ENCODE measurements around the gene OPRL1.
"Not testable (repeated sequence)": the region's sequence is repeated elsewhere in the genome, so short reads cannot be mapped to it uniquely, and the experiment has no call there.

The OPRL1 gene

DNA sequence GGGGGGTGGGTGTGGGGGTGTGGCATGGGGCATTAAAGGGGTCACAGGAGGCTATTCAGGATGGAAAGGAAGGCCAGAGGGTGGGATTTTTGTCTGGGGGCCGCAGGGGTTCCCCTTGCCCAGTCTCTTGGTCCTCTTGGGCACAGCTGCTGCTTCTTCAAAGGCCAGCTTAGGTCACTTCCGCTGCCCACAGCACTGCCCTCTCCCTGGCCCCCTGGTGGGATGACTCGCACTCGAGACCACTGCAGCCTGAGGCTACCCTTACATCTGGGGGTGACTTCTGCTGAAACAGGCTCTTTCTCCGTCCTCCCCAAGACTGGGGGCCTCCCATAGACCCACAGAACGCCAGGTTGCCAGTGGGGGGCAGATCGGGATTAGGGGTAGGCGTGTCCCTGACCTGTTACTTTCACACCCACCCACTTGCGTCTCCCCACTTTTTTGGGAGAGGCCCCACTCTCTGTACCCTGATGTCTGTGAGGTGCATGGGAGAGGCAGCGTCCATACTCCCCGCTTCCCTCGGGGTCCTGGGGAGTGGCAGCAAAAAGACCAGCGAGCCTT is 3.0 kb downstream of the OPRL1 start:
- Mint-ChIP-seq H3K36me3 (no peaks in the 10 kb centered on the region), H3K27me3 (peaks cover 2% of the 10 kb centered on the region), H3K27ac (no peak overlapping the region), H3K4me3 (peak overlapping the region; percentile 81), H3K9me3 (no peaks in the 10 kb centered on the region), H3K4me1 (peaks cover 37% of the 10 kb centered on the region)

DNA sequence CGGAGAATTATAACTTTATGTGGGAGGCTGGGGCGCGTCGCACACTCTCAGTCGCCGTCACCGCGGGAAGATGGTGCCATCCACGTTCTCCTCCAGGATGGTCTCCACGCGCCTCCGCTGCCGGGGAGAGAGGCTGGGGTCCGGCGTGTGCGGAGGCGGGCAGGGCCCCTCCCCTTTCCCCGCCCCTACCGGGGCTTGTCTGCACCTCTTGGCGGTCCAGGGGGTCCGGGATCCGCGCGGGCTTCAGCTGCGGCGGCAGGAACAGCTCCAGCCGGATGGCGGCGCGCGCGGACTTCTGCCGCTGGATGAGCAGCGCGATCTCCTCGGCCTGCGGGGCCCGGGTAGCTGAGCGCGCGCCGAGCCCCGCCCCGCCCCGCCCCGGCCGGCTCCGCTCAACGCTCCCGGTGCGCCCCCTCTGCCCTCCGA is 3.5 kb downstream of the OPRL1 start:
- Mint-ChIP-seq H3K4me1 (peaks cover 35% of the 10 kb centered on the region), H3K36me3 (no peaks in the 10 kb centered on the region)

DNA sequence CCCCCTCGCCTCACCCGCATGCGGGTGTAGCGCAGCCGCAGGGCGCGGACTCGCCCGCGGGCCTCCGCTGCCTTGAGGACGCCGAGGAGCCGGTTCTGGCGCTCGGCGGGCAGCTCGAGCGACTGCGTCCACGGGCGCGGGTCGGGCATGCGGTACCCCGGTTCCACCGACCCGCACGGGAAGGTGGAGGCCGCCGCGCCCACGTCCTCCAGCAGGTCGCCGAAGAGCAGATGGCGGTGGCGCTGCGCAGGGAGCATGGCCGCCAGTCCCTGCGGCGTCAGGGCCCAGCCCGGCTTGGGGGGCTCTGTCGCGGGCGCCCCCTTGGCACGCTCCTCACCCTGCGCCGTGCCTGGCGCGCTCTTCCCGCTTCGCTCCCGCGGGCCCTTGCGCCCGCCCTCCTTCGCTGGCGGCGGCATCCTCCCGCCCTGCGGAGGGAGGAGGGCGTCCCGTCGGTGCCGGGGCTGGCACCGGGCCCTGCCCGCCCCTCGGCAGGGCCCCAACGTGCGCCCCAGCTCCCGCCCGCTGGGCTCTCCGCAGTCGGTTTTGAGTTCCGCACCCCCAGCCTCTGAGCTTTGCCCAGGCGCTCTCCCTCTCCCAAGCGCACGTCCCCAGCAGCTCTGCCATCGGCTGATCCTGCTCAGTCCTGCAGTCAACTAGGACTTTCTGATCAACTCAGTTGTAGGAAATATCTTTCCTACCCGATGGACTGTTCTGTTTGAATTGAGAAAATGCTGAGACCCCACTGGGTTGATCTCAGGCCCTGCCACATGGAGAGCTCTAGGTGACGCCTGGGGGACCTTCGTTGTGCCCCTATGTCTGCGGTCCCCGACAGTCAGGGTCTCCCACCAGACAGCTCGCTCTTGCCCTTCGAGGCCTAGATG is 4.2 kb downstream of the OPRL1 start, which contains the start of gene LKAAEAR1:
Gene LKAAEAR1 (minus strand): TSS at position 595 of the 881 bp plus-strand sequence. CDS start 179 bp downstream, at position 416.
- Mint-ChIP-seq H3K4me3 (peak within 1 kb of the TSS; percentile 90), H3K4me1 (peaks cover 29% of the 10 kb centered on the region), H3K9me3 (no peaks in the 10 kb centered on the region), H3K36me3 (no peaks in the 10 kb centered on the region), H3K27ac (no peak within 1 kb of the TSS), H3K27me3 (peaks cover 2% of the 10 kb centered on the region)

More for the DNA sequence above, 3.5 kb downstream of the OPRL1 start:
- Mint-ChIP-seq H3K27me3 (peaks cover 2% of the 10 kb centered on the region), H3K9me3 (no peaks in the 10 kb centered on the region), H3K27ac (no peak overlapping the region), H3K4me3 (peak overlapping the region; percentile 81)

DNA sequence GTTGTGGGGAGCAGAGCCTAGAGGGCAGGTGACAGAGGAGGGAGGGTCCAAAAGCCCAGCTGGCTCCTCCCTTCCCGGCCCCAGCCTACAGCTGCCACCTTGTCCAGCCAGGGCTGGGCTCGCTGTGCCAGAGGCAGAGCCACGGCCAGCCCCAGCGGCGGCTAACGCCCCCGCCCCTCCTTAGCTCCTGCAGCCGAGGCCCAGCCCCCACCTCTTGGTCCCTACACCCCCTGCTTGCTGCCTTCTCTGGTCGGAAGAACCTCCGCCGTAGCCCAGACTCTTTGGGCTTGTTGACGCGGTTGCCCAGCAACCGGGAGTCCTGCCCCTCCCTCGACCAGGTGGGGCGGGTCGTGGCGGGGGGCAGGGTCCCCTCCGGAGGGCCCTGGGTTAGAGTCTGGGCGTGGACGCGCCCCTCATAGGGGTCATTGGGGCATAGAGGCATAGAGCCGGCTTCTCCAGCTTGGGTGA is 4.8 kb downstream of the OPRL1 start:
- Mint-ChIP-seq H3K9me3 (no peaks in the 10 kb centered on the region), H3K36me3 (no peaks in the 10 kb centered on the region), H3K4me1 (peaks cover 27% of the 10 kb centered on the region), H3K27me3 (peaks cover 2% of the 10 kb centered on the region), H3K4me3 (peak overlapping the region; percentile 90), H3K27ac (no peak overlapping the region)

DNA sequence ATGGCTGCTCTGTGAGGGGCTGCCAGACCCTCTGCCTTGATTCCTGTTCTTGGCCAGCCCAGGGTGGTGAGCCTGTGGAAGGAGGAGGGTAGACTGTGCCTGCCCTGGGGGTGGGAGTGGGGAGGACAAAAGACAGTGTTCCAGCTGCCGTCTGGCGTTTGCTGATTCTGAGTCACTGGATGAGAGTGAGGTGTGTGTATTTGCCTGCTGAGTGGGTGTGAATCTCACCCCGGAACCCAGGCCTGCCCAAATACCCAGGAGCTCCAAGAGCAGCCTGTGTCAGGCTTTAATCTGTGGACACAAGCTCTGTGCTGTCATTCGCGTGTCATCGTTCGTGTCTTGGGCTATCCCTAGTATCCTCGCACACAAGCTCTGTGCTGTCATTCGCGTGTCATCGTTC is 6.9 kb downstream of the OPRL1 start:
- Mint-ChIP-seq H3K9me3 (no peaks in the 10 kb centered on the region), H3K4me1 (peaks cover 19% of the 10 kb centered on the region), H3K27ac (no peak overlapping the region), H3K4me3 (no peak overlapping the region), H3K27me3 (peaks cover 2% of the 10 kb centered on the region), H3K36me3 (no peaks in the 10 kb centered on the region)

DNA sequence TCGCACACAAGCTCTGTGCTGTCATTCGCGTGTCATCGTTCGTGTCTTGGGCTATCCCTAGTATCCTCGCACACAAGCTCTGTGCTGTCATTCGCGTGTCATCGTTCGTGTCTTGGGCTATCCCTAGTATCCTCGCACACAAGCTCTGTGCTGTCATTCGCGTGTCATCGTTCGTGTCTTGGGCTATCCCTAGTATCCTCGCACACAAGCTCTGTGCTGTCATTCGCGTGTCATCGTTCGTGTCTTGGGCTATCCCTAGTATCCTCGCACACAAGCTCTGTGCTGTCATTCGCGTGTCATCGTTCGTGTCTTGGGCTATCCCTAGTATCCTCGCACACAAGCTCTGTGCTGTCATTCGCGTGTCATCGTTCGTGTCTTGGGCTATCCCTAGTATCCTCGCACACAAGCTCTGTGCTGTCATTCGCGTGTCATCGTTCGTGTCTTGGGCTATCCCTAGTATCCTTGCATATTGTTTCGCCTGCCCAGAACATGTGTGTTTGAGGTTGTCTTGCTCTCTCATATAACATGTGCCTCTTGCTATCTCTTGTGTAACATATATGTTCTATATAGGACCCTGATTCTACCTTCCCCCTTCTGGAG is 7.4 kb downstream of the OPRL1 start:
- H3K4me3 Mint-ChIP-seq, H3K27ac Mint-ChIP-seq, H3K36me3 Mint-ChIP-seq, H3K27me3 Mint-ChIP-seq, H3K9me3 Mint-ChIP-seq: not testable (repeated sequence)
- H3K4me1 Mint-ChIP-seq: peaks cover 16% of the 10 kb centered on the region

DNA sequence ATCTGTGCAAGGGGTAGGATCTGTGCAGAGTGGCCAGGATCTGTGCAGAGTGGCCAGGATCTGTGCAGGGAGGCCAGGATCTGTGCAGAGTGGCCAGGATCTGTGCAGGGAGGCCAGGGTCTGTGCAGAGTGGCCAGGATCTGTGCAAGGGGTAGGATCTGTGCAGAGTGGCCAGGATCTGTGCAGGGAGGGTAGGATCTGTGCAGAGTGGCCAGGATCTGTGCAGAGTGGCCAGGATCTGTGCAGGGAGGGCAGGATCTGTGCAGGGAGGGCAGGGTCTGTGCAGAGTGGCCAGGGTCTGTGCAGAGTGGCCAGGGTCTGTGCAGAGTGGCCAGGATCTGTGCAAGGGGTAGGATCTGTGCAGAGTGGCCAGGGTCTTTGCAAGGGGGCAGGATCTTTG is 8.7 kb downstream of the OPRL1 start:
- H3K27me3 Mint-ChIP-seq, H3K4me1 Mint-ChIP-seq, H3K4me3 Mint-ChIP-seq, H3K36me3 Mint-ChIP-seq, H3K9me3 Mint-ChIP-seq, H3K27ac Mint-ChIP-seq: not testable (repeated sequence)

DNA sequence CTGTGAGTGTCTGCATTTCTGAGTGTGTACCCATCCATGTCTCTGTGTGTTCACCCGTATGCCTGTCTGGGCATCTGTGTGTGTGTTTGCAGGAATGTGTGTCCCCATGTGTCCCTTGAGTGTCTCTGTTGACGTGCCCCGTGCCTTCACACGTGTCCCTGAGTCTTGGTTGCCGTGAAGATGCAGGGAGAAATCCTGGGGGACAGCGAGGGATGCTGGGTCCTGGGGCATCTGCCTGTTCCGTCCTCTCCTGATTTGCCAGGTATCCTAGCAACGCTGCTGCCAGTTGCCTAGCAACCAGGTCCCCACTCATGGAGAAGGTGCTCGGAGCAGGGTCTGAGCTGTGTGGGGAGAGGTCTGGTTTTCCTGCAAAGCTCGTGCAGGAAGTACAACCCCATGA is 10.3 kb downstream of the OPRL1 start:
- peaks cover 3% of the 10 kb centered on the region for H3K4me1 Mint-ChIP-seq
- no peaks in the 10 kb centered on the region for H3K27me3 Mint-ChIP-seq
- no peaks in the 10 kb centered on the region for H3K36me3 Mint-ChIP-seq
- H3K27ac Mint-ChIP-seq: no peak overlapping the region
- no peaks in the 10 kb centered on the region for H3K9me3 Mint-ChIP-seq
- H3K4me3 Mint-ChIP-seq: no peak overlapping the region

DNA sequence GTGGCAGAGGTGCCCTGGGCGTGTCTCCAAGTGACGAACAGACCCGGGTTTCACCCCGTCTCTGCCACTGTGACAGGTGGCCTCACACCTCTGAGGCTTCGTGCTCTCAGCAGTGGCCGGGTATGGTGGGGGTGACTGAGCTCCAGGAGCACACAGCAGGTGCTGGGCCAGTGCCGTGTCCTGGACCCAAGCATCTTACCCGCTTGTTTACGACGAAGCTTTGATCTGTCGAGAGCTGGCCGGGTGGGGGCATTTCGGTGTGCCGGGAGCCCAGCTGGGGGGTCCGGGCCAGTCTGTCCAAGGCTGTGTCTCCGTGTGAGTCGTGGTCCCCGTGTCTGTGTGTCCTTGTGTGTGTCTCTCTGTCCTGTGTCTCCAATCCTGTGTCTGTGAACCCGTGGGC is 11.5 kb downstream of the OPRL1 start:
- Mint-ChIP-seq H3K27ac (no peak overlapping the region), H3K9me3 (no peaks in the 10 kb centered on the region), H3K4me3 (no peak overlapping the region), H3K4me1 (peaks cover 3% of the 10 kb centered on the region), H3K27me3 (no peaks in the 10 kb centered on the region), H3K36me3 (no peaks in the 10 kb centered on the region)

DNA sequence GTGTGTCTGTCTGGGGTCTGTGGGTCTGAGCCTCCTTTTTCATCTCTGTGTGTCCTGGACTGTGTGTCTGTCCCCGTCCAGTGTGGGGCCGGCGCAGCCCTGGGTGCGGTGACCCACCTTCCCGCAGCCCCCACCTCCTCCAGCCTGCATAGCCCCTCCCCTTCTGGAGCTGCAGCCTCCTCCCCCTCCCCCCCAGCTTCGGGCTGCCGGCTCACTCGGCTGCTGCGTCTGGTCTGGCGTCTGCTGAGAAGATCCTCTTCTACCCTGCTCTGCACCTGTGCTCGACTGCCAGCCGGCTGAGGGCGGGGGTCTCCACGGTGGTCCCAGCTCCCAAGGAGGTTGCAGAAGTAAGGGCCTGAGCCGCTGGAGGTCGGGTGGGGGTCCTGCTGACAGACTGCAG is 11.9 kb downstream of the OPRL1 start:
- H3K9me3 Mint-ChIP-seq: no peaks in the 10 kb centered on the region
- H3K36me3 Mint-ChIP-seq: no peaks in the 10 kb centered on the region
- no peaks in the 10 kb centered on the region for H3K27me3 Mint-ChIP-seq
- H3K27ac Mint-ChIP-seq: no peak overlapping the region
- H3K4me1 Mint-ChIP-seq: peaks cover 3% of the 10 kb centered on the region
- H3K4me3 Mint-ChIP-seq: no peak overlapping the region

DNA sequence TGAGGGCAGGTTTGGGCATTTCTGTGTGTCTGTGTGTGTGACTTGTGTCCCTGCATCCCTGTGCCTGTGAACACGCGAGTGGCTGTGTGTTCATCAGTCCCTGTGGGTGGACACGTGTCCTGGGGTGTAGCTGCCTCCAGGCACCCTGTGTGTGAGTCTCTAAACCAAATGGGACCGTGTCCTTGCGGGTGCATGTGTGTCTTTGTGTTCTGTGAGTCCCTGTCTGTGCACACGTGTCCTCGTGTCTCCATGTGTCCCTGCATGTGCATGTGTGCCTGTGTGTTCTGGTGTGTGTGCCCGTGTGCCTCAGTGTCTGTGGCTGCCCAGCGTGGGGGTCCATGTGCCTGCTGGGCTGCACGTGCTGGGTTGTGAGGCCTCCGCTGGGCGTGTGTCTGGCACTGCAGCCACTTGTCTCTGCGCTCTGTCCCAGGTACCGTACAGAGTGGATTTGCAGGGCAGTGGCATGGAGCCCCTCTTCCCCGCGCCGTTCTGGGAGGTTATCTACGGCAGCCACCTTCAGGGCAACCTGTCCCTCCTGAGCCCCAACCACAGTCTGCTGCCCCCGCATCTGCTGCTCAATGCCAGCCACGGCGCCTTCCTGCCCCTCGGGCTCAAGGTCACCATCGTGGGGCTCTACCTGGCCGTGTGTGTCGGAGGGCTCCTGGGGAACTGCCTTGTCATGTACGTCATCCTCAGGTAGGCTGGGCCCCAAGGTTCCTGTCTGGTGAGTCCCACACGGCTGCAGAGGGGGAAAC is 12.6 kb downstream of the OPRL1 start:
- Mint-ChIP-seq H3K27ac (no peak overlapping the region), H3K4me1 (peaks cover 3% of the 10 kb centered on the region), H3K27me3 (no peaks in the 10 kb centered on the region), H3K9me3 (no peaks in the 10 kb centered on the region), H3K36me3 (no peaks in the 10 kb centered on the region), H3K4me3 (no peak overlapping the region)

DNA sequence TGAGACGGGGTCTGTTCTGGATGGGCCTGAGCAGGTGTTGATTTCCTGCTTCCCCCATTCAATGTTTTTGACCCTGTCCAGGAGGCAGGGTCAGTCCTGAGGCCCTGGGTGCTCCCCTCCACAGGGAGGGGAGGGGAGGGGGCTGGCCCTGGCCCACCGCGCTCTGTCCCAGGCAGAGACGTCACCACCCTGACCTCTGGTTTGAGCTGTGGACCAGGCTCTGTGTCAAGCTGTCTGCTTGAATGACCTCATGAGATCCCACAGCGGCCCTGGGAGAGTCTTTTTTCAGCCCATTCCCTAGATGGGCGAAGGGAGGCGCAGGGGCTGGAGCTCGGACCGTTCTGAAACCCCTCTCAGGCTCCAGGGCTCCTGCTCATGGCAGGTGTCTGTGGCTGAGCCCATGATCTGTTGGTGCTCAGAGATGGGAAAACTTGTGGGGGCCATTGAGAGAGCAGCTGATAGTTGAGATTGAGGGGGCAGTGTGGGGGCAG is 13.2 kb downstream of the OPRL1 start:
- Mint-ChIP-seq H3K9me3 (no peaks in the 10 kb centered on the region), H3K27ac (no peak overlapping the region), H3K36me3 (no peaks in the 10 kb centered on the region), H3K27me3 (no peaks in the 10 kb centered on the region), H3K4me1 (peaks cover 3% of the 10 kb centered on the region), H3K4me3 (no peak overlapping the region)

DNA sequence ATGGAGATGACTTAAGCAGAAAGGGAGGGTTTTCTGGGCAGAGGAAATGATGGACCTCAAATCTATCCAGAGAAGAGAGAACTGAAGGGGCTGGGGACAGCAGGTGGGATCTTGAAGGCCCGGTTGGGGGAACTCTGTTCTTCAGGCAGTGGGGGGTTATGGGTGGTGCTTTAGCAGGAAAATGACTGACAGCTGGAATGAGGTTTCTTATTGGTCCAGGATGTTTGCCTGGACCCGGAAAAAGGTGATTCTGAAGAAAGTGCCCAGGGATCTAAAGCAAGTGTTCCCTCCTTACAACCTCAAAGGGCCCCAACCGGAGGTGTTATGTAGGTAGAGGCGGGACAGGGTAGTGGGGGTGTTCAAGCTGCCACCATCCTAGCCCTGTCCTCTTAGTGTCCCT is 15.6 kb downstream of the OPRL1 start:
- no peaks in the 10 kb centered on the region for H3K27me3 Mint-ChIP-seq
- H3K36me3 Mint-ChIP-seq: no peaks in the 10 kb centered on the region
- H3K4me3 Mint-ChIP-seq: no peak overlapping the region
- peaks cover 8% of the 10 kb centered on the region for H3K4me1 Mint-ChIP-seq
- no peak overlapping the region for H3K27ac Mint-ChIP-seq
- no peaks in the 10 kb centered on the region for H3K9me3 Mint-ChIP-seq

DNA sequence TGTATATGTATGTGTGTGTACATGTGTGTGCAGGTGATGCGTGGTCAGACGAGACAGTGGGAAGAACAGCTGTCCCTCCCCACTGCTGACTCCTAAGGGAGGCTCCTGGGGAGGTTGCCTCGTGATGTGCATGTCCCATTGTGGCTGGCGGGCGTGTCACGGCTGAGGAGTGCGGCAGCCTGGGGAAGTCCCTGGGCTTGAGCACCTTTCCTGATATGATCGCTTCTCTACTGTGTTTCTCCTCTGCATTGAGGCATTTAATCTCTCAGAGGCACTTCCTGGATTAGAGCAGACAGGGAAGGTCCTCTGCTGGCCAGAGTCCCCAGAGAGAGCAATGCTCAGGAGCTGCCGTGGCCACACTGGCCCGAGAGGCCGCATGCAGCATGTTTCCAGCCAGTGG is 16.0 kb downstream of the OPRL1 start:
- no peaks in the 10 kb centered on the region for H3K9me3 Mint-ChIP-seq
- H3K27me3 Mint-ChIP-seq: no peaks in the 10 kb centered on the region
- H3K4me3 Mint-ChIP-seq: no peak overlapping the region
- H3K4me1 Mint-ChIP-seq: peaks cover 8% of the 10 kb centered on the region
- H3K36me3 Mint-ChIP-seq: no peaks in the 10 kb centered on the region
- H3K27ac Mint-ChIP-seq: no peak overlapping the region

DNA sequence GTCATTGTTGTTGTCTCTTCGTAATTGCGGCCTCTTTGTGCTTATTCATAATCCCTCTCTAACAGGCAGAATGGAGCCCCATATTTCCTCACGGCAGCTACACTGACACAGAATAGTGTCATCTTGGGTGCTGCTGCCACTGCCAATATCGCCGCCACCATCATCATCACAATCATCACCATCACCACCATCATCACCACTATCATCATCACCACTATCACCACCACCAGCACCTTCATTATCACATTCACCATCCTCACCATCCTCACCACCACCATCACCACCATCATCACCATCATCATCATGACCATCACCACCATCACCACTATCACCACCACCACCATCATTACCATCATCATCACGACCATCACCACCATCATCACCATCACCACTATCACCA is 16.7 kb downstream of the OPRL1 start:
- Mint-ChIP-seq H3K27ac (no peak overlapping the region), H3K4me1 (peaks cover 15% of the 10 kb centered on the region), H3K9me3 (no peaks in the 10 kb centered on the region), H3K27me3 (peaks cover 3% of the 10 kb centered on the region), H3K4me3 (no peak overlapping the region), H3K36me3 (no peaks in the 10 kb centered on the region)

Data from activated naive CD4-positive, alpha-beta T cell treated with anti-CD3 and anti-CD28 coated beads, Interleukin-2, amount 50 U/mL, for 24 hours (primary cell).